RKO (cell line): ENCODE results near the gene ZNF358.
A peak's percentile ranks its signal among the peaks of the same experiment; 100 is the strongest.

Source experiments
- DNase-seq: peaks from one replicate; pipeline ENCODE4 v3.0.0-alpha.2; 2016; ENCODE audit warnings: low spot score

The ZNF358 gene

DNA sequence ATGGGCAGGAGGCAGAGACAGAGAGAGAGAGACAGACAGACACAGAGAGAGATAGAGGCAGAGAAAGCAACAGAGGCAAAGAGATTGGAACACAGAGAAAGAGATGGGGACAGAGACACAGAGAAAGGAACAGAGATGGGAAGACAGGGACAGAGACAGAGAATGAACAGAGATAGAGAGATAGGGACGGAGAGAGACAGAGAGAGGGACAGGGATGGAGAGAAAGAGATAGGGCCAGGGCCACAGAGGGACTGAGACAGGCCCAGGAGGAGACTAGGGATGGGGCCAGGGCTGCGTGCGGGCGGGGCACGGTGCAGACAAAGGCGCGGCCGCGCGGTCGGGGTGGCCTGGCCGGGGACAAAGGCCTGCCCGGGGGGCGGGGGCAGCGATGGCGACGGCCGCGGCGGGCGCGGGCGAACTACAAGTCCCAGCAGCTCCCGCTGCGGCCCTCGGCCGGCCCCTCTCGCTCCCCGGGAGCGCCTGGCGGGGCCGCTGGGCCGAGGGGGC is at the start of gene ZNF358:
Gene ZNF358, plus strand, starts transcription at position 459 of the 507 bp plus-strand sequence. CDS start 3,140 bp downstream, outside the sequence.
- peak; percentile 75 for DNase-seq

DNA sequence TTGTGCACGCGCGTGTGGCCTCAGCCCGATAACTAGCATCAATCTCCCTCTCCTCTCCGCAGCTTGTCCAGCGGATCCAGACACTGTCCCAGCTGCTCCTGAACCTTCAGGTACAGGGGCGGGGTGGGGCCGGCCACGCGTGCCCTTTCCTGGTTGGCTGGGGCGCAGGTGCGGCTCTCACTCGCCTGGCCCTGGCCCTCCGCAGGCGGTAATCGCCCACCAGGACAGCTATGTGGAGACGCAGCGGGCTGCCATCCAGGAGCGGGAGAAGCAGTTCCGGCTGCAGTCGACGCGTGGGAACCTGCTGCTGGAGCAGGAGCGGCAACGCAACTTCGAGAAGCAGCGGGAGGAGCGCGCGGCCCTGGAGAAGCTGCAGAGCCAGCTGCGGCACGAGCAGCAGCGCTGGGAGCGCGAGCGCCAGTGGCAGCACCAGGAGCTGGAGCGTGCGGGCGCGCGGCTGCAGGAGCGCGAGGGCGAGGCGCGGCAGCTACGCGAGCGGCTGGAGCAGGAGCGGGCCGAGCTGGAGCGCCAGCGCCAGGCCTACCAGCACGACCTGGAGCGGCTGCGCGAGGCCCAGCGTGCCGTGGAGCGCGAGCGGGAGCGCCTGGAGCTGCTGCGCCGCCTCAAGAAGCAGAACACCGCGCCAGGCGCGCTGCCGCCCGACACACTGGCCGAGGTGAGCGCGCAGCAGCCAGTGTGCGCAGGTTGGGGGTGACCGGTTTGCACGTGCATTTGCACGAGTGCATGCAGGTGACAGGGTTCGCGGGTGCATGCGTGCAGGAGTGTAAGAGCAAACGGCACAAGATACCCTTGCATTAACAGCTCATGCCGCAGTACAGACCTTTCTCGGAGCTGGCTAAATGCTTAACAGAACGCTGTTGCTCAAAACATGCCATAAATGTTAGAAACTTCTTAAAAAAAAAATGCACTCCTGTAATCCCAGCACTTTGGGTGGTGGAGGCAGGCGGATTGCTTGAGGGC is 48.6 kb upstream of the ZNF358 start:
- DNase-seq = no peak

- DNase-seq = no peak
Measured at GRCh38 chr19:7468840-7469239, 47.1 kb upstream of the ZNF358 start.

GRCh38 chr19:7469669-7470285 is 46.1 kb upstream of the ZNF358 start:
- no peak for DNase-seq

- no peak for DNase-seq
Measured at GRCh38 chr19:7470540-7471305, 45.2 kb upstream of the ZNF358 start.

- DNase-seq = no peak
Measured at GRCh38 chr19:7471696-7472615, 43.9 kb upstream of the ZNF358 start.

- no peak for DNase-seq
Measured at GRCh38 chr19:7475665-7476064, 40.2 kb upstream of the ZNF358 start.

- DNase-seq = no peak
Measured at GRCh38 chr19:7476241-7476640, 39.7 kb upstream of the ZNF358 start.

DNA sequence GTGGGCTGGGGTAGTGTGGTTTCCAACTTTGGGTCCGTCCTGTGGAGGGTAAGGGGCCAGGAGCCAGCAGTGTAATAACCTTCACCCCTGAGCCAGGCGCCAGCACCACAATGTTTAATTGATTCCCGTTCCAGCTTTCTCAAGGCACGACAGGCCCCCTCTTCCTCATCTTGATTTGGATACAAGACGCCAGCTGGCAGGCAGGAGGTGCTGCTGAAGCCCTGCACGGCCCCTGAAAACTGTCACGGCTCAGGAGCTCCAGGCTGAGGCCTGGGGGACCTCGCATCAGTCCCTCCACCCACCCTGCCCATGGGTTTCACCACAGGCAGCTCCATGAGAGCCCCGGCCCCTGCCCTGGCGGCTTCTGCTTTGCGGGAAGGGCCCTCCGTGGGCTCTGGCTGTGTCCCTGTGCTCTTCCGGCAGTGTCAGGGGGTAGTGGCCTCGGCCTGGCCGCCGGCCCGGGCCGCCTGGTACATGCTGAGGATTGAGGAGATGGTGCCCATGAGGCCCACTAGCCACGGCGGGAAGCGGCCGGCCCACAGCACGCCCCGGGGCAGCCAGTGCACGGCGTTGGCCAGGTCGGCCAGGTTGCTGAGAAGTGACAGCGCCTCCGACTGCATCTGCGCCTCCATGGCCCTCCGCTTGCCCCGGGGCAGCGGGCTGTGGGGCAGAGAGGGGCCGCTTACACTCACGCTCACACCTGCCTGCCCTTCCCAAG is 39.0 kb upstream of the ZNF358 start:
- no peak for DNase-seq

GRCh38 chr19:7477758-7478157 is 38.1 kb upstream of the ZNF358 start:
- DNase-seq = no peak

DNA sequence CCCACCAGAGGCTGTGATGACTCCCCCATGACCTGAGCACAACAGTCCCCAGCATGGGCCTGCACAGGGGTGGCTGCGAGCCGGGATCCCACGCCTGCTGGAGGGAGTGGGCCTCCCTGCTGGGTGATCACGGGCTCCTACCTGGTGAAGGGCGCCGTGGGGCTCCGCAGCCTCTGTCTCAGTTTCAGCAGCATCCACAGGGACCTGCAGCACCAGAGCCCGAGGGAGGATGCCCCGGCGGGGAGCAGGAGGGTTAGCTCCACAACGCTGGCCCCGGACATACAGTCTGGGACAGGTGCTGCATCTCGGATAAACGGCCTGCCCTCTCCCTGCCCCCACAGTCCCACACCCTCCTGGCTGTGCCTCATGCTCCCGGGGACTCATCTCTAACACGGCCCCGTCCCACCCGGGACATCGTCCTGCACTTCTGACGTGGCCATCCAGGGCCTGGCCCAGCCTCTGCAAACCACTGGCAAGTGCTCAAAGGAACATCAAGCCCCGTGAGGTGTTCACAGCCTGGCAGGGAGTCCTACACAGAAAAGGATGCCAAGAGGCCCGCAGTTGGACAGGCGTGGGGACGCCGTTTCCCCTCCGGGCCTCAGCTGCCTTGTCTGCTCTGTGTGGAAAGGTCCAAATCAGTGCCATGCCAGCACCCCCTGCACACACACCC is 37.6 kb upstream of the ZNF358 start:
- no peak for DNase-seq

DNA sequence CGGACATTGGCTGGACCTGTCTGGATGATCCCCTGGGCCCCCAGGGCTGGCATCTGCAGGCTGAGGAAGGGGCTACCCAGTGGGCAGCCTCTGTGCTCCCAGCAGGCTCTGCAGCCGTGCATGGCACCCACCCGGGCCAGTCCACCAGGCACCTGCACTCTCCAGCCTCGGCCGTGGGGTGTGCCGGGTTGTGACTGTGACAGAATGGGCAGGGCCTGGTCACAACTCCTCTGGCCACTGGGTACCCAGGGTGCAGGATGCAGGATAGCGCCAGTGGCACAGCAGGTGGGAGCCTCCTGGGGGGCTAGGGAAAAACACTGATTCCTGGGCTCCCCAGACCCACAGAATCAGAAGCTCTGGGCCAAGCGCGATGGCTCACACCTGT is 37.1 kb upstream of the ZNF358 start:
- no peak for DNase-seq

DNA sequence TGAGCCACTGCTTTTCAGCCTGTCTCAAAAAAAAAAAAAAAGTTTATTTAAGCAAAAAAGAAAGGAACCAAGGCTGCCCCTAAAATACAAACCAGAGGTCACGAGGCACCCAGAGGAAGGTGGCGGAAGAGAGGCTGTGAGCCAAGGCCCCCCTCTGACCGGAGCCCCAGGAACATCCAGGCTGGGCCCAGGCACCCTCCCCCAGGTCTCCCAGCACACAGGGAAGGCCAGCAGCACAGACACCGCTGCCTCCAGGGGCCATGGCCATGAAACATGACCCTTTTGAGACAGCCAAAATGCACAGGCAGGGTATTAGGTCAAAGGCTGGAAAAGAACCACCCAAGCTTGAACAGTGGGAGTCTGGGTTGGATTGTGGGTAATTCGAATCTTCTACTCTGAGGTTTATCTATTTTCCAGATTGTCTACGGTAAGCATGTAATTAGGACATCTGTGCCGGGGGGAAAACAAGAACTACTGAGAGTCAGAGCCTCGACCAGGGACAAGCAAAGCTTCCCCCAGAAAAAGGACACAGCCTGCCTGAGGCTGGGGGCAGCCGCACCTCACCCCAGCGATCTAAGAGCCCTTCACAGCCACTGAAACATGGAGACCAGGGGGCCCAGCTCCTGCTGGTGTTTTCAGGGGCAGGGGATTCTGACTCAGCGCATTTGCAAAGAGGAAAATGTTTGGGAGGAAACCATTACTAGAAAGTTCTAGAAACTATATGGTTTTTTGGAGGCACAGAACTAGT is 35.5 kb upstream of the ZNF358 start:
- no peak for DNase-seq

DNA sequence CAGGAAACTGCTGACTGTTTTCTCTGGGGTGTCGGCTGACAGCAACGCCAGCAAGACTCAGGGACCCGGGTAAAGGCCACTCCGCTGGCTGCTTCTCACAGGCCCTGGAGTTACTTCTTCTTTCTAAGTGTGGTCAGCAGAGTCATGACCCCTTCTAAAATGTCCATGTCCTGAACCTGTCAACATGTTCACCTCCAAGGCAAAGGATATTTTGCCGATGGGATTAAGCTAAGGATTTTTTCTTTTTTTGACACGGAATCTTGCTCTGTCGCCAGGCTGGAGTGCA is 35.0 kb upstream of the ZNF358 start:
- DNase-seq = no peak

DNA sequence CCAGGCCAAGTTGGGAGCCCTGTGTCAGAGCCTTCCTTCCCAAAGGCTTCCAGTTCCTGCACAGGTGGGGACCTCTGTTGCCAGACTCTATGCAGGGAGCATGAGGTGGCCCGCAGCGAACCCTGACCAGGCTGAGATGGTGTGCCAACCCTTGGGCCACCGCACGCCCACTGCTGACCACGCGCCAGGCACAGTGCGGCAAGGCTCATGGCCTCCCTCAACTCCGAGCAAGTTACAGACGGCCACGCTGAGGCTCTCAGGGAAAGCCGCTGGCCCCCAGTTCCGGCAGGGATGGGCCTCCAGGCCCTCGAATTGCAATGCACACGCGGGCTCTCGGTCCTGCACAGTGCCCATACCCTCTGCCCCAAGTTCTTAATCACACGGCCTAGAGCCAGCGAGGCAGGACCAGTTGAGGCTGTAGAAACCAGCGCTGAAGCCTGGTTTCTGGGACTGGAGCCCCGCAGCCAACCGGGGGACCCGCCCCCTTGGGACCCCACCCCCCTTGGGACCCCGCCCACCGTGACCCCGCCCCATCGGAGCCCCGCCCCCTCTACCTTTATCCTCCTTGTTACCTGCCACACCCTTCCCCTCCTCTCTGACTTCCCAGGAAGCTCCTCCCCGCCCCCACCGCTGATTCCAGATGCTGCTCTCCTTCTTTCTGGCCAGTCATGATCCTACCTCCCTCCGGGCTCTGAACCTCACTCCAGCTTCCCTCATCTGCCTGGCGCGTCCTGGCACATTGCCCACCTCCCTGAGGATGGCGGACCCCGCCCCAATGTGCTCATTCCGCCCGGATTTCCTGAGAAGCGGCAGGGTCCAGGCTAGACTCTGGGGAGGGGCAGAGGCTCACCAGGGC is 33.1 kb upstream of the ZNF358 start:
- DNase-seq = no peak

DNA sequence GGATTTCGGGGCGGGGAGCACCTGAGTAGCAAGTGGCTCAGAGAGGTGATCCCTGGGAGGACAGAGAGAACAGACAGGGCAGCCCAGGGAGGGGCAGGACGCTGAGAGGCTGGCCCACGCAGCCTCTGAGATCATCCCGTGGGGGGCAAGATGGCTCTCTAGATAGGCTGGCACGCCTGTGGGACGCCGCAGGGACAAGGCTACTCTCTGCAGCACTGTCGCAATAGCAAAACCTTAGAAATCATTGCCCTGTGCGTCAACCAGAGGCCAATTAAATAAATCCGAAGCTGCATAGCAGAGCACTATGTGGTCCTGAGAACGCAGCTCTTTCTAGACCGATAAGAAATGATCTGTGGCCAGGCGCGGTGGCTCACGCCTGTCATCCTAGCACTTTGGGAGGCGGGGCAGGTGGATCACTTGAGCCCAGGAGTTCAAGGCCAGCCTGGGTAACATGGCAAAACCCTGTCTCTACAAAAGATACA is 32.1 kb upstream of the ZNF358 start:
- no peak for DNase-seq

GRCh38 chr19:7486923-7487322 is 29.0 kb upstream of the ZNF358 start:
- no peak for DNase-seq

DNA sequence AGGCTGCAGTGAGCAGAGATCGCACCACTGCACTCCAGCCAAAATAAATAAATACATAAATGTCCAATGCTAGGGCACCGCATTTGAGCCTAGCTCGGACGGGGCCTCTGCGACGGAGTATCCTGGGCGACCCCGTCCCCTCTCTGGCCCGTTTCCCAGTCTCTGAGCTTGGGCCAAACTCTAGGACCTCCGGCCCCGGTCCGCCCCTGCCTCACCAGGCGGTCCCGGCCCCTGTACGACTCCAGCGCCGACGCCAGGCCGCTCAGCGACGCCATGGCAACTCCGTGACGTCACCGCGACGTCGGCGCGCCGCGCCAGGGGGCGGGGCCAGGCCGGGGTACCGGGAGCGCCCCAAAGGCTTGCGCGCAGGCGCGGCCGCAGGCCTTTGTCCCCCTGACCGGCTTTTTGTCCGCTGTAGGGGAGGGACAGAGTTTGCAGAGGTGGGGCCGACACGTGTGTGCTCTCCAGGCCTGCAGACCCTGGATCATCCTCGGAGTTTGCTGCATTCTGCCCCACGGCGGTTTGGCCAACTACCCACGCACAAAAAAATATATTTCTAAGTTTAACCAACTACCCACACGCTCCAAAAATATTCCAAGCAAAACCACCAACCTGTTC is 27.1 kb upstream of the ZNF358 start, which contains the start of gene PEX11G:
Gene PEX11G, minus strand, starts transcription at position 300 of the 618 bp plus-strand sequence. Its CDS starts 25 bp downstream, at position 275.
- DNase-seq = peak; percentile 89
